ENCODE results near the gene FLII.

DNA sequence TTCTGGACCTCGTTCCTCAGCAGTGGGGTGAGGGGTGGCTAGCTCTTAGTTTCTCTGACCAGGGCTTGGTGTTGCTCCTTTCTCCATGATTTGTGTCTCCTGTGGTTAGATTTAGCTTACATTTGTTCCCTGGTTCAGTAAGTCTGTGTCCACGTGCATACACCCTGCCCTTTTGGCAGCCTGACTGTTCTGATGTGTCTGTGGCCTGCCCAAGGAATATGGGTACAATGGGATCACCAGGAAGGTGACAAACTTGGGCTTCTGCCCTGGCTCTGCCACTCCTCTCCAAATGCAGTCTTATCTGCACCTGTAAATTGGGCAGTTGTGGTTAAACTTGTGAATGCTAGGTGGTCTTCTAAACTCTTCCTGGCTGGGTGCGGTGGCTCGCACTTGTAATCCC is 57.4 kb downstream of the FLII start:
- TF ChIP-seq, protein P1, sequence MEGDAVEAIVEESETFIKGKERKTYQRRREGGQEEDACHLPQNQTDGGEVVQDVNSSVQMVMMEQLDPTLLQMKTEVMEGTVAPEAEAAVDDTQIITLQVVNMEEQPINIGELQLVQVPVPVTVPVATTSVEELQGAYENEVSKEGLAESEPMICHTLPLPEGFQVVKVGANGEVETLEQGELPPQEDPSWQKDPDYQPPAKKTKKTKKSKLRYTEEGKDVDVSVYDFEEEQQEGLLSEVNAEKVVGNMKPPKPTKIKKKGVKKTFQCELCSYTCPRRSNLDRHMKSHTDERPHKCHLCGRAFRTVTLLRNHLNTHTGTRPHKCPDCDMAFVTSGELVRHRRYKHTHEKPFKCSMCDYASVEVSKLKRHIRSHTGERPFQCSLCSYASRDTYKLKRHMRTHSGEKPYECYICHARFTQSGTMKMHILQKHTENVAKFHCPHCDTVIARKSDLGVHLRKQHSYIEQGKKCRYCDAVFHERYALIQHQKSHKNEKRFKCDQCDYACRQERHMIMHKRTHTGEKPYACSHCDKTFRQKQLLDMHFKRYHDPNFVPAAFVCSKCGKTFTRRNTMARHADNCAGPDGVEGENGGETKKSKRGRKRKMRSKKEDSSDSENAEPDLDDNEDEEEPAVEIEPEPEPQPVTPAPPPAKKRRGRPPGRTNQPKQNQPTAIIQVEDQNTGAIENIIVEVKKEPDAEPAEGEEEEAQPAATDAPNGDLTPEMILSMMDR (IDR thresholded peaks at IDR 0.05): no peak
- no peak for TF ChIP-seq POLR2A (IDR thresholded peaks at IDR 0.05)

All from adrenal gland (tissue), 5 donors.